ENCODE measurements around the gene FUT6.

DNA sequence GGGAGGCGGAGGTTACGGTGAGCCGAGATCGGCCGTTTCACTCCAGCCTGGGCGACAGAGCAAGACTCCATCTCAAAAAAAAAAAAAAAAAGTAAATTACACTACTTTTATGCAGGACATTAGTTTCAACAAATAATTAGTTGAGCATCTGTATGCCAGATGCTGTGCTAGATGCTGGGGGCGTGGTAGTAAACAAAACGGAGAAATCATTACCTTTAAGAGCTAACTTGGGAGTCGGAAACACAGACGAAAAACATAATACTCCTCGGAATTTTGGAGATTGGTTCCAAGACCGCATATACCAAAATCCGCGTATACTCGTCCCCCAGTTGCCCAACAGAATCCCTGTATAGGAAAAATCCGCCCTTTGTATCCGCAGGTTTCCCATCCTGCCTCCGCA lies 47.3 kb downstream of the FUT6 start:
- no peak for TF ChIP-seq POLR2A (IDR thresholded peaks at IDR 0.05)
- TF ChIP-seq, protein P1, sequence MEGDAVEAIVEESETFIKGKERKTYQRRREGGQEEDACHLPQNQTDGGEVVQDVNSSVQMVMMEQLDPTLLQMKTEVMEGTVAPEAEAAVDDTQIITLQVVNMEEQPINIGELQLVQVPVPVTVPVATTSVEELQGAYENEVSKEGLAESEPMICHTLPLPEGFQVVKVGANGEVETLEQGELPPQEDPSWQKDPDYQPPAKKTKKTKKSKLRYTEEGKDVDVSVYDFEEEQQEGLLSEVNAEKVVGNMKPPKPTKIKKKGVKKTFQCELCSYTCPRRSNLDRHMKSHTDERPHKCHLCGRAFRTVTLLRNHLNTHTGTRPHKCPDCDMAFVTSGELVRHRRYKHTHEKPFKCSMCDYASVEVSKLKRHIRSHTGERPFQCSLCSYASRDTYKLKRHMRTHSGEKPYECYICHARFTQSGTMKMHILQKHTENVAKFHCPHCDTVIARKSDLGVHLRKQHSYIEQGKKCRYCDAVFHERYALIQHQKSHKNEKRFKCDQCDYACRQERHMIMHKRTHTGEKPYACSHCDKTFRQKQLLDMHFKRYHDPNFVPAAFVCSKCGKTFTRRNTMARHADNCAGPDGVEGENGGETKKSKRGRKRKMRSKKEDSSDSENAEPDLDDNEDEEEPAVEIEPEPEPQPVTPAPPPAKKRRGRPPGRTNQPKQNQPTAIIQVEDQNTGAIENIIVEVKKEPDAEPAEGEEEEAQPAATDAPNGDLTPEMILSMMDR (IDR thresholded peaks at IDR 0.05): no peak
